KMS-11 (cell line): ENCODE results near the gene BEAN1.

Source experiments
- H2AFZ ChIP-seq: fragments of 200-600 bp; sonication (generic); 2 replicates; pipeline ENCODE4 v1.6.1; 2016; ENCODE audit warnings: antibody characterized with exemption, mixed run types, low read depth
- H3K27ac ChIP-seq: fragments of 200-600 bp; sonication (generic); 2 replicates; pipeline ENCODE4 v1.6.1; 2016; ENCODE audit warnings: mild to moderate bottlenecking, mixed run types
- H3K27me3 ChIP-seq: fragments of 200-600 bp; sonication (generic); 2 replicates; pipeline ENCODE4 v1.6.1; 2017; ENCODE audit warnings: mild to moderate bottlenecking, low read depth, mixed run types, moderate library complexity; ENCODE audit not compliant: insufficient read depth
- H3K36me3 ChIP-seq: fragments of 200-600 bp; sonication (generic); 2 replicates; pipeline ENCODE4 v1.6.1; 2017; ENCODE audit warnings: mild to moderate bottlenecking, mixed run types; ENCODE audit not compliant: insufficient read depth
- H3K4me1 ChIP-seq: fragments of 200-600 bp; sonication (generic); 2 replicates; pipeline ENCODE4 v1.6.1; 2016; ENCODE audit warnings: mild to moderate bottlenecking, low read depth, mixed run types; ENCODE audit not compliant: poor library complexity, severe bottlenecking
- H3K4me2 ChIP-seq: fragments of 200-600 bp; sonication (generic); 2 replicates; pipeline ENCODE4 v1.7.0; 2016; ENCODE audit warnings: mild to moderate bottlenecking, mixed run types
- H3K4me3 ChIP-seq: fragments of 200-600 bp; sonication (generic); IDR thresholded peaks from 2 replicates; pipeline ENCODE4 v1.6.1; 2017; ENCODE audit warnings: low read depth, low read length, mixed read lengths; ENCODE audit not compliant: insufficient read depth
- H3K79me2 ChIP-seq: fragments of 200-600 bp; sonication (generic); 2 replicates; pipeline ENCODE4 v1.6.1; 2016; ENCODE audit warnings: low read depth, mixed run types; ENCODE audit not compliant: insufficient read depth
- H3K9ac ChIP-seq: fragments of 200-600 bp; sonication (generic); 2 replicates; pipeline ENCODE4 v1.6.1; 2016; ENCODE audit warnings: mild to moderate bottlenecking, mixed run types
- H4K20me1 ChIP-seq: fragments of 200-600 bp; sonication (generic); 2 replicates; pipeline ENCODE4 v1.6.1; 2016; ENCODE audit warnings: mild to moderate bottlenecking, mixed run types; ENCODE audit not compliant: insufficient read depth
- CTCF ChIP-seq: fragments of 200-600 bp; sonication (generic); conservative IDR thresholded peaks from 2 replicates; pipeline ENCODE4 v1.6.1; 2017; ENCODE audit warnings: low read depth, mild to moderate bottlenecking, antibody characterized with exemption, low read length, moderate library complexity, mixed read lengths

The BEAN1 gene

GRCh38 chr16:66478733-66479511 is 51.8 kb downstream of the BEAN1 start:
- Histone ChIP-seq H3K9ac (peak overlapping the region; percentile 57; the same call in 1 of the 2 replicates), H3K4me2 (peak overlapping the region; percentile 56), H3K4me1 (peaks cover 51% of the 10 kb centered on the region), H4K20me1 (no peaks in the 10 kb centered on the region), H2AFZ (peak overlapping the region; percentile 96), H3K4me3 (no peak overlapping the region), H3K27me3 (no peaks in the 10 kb centered on the region), H3K27ac (peak overlapping the region; percentile 47), H3K36me3 (no peaks in the 10 kb centered on the region), H3K79me2 (no peaks in the 10 kb centered on the region)
- TF ChIP-seq CTCF, result peak; percentile 81

- Histone ChIP-seq H3K4me1 (peaks cover 48% of the 10 kb centered on the region), H3K4me3 (no peak overlapping the region), H3K36me3 (no peaks in the 10 kb centered on the region), H3K4me2 (no peak overlapping the region), H3K27me3 (no peaks in the 10 kb centered on the region), H3K9ac (no peak overlapping the region), H3K27ac (no peak overlapping the region), H4K20me1 (no peaks in the 10 kb centered on the region), H3K79me2 (no peaks in the 10 kb centered on the region), H2AFZ (peak overlapping the region; percentile 96; the same call in 1 of the 2 replicates)
- no peak for TF ChIP-seq CTCF
Observed at GRCh38 chr16:66479661-66480264, 52.7 kb downstream of the BEAN1 start.

GRCh38 chr16:66480265-66481080 is 53.4 kb downstream of the BEAN1 start:
- Histone ChIP-seq H3K9ac (no peak overlapping the region), H2AFZ (no peak overlapping the region), H3K79me2 (no peaks in the 10 kb centered on the region), H3K4me1 (peaks cover 41% of the 10 kb centered on the region), H3K4me3 (no peak overlapping the region), H3K27me3 (no peaks in the 10 kb centered on the region), H3K36me3 (no peaks in the 10 kb centered on the region), H3K27ac (no peak overlapping the region), H3K4me2 (no peak overlapping the region), H4K20me1 (no peaks in the 10 kb centered on the region)
- TF ChIP-seq CTCF, result no peak

- no peak overlapping the region for H3K4me2 ChIP-seq
- no peaks in the 10 kb centered on the region for H3K79me2 ChIP-seq
- H4K20me1 ChIP-seq, result no peaks in the 10 kb centered on the region
- H3K36me3 ChIP-seq, result no peaks in the 10 kb centered on the region
- H3K4me3 ChIP-seq, result no peak overlapping the region
- no peaks in the 10 kb centered on the region for H3K27me3 ChIP-seq
- no peak overlapping the region for H2AFZ ChIP-seq
- TF ChIP-seq CTCF, result no peak
- no peak overlapping the region for H3K9ac ChIP-seq
- H3K4me1 ChIP-seq, result peaks cover 40% of the 10 kb centered on the region
- H3K27ac ChIP-seq, result no peak overlapping the region
Observed at GRCh38 chr16:66481081-66481942, 54.2 kb downstream of the BEAN1 start.
